Choroid plexus epithelial cell (primary cell): ENCODE results near the gene SSBP2.
"Not testable (repeated sequence)": the region's sequence is repeated elsewhere in the genome, so short reads cannot be mapped to it uniquely, and the experiment has no call there.

Experiments used
- DNase-seq: peaks from one replicate; pipeline ENCODE4 v3.0.0-alpha.2; 2010; ENCODE audit warnings: low read depth
- H3K4me3 ChIP-seq: 2 replicates; pipeline ENCODE4 v1.5.1; 2011; ENCODE audit warnings: low read depth, mild to moderate bottlenecking, control low read depth, low read length, moderate library complexity
- CTCF ChIP-seq: conservative IDR thresholded peaks from 2 replicates; pipeline ENCODE4 v1.5.1; 2011; ENCODE audit warnings: low read depth, mild to moderate bottlenecking, control low read depth, inconsistent platforms, low read length, moderate library complexity

Gene SSBP2

GRCh38 chr5:81608976-81609375, 141.9 kb downstream of the SSBP2 start:
- DNase-seq, result no peak
- no peak for TF ChIP-seq CTCF
- no peak overlapping the region for H3K4me3 ChIP-seq

GRCh38 chr5:81607693-81608092, 143.2 kb downstream of the SSBP2 start:
- no peak for DNase-seq
- TF ChIP-seq CTCF, result no peak
- H3K4me3 ChIP-seq, result no peak overlapping the region

- TF ChIP-seq CTCF, result no peak
- no peak overlapping the region for H3K4me3 ChIP-seq
- peak; percentile 26 for DNase-seq
Measured at GRCh38 chr5:81606150-81606549, 144.7 kb downstream of the SSBP2 start.

DNA sequence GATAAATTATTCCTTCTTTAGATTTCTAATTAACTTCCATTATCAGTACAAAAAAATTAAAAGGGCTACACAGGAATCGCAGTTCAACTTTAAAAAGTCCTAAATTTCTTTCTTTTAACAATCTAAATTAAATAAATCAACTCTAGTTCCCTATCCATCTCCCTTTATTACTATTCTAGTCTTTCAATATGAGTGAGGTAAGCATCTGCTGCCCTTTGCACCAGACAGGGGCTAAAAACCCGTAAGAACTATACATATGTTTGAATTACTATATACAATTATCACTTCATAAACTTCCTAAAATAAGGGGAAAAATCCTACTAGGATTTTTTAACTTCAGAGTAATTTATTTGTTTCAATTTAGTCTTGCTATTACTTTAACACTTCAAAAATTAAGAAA, 145.6 kb downstream of the SSBP2 start:
- no peak for TF ChIP-seq CTCF
- DNase-seq, result no peak
- no peak overlapping the region for H3K4me3 ChIP-seq

DNA sequence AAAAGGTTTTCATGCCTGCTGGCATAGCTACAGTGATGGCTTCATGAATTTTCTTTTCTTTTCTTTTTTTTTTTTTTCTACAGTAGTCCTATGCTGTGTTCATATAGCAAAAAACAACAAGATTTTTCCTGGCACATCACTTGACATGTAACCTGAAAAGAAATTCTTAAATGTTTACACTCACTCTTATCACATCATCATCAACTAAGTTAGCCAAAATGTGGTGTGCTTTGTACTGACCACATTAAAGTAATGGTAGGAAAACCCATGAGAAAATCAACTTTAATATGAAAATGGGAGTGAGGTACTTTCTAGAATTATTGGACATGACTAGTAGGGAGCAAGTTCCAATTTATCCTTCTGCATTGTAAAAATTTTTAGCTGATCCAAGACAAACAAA, 146.7 kb downstream of the SSBP2 start:
- TF ChIP-seq CTCF, result no peak
- DNase-seq, result no peak
- no peak overlapping the region for H3K4me3 ChIP-seq

- no peak for TF ChIP-seq CTCF
- DNase-seq, result peak; percentile 47
- H3K4me3 ChIP-seq, result no peak overlapping the region
Measured at GRCh38 chr5:81601919-81602318, 149.0 kb downstream of the SSBP2 start.

DNA sequence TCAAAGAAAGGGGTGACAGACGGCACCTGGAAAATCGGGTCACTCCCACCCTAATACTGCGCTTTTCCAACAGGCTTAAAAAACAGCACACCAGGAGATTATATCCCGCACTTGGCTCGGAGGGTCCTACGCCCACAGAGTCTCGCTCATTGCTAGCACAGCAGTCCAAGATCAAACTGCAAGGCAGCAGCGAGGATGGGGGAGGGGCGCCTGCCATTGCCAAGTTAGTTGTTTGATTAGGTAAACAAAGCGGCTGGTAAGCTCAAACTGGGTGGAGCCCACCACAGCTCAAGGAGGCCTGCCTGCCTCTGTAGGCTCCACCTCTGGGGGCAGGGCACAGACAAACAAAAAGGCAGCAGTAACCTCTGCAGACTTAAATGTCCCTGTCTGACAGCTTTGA, 158.8 kb downstream of the SSBP2 start:
- not testable (repeated sequence) for H3K4me3 ChIP-seq, DNase-seq
